Ishikawa (cell line): ENCODE results near the gene KCNA2.
A peak's percentile ranks its signal among the peaks of the same experiment; 100 is the strongest.

Experiments
- CEBPB ChIP-seq: IDR thresholded peaks from 2 replicates; pipeline ENCODE4 v1.6.1; 2012
- CREB1 ChIP-seq: IDR thresholded peaks from 2 replicates; pipeline ENCODE4 v1.6.1; 2012; ENCODE audit warnings: low read depth
- EGR1 ChIP-seq: IDR thresholded peaks from 2 replicates; pipeline ENCODE4 v1.6.1; 2012
- EP300 ChIP-seq: IDR thresholded peaks from 2 replicates; pipeline ENCODE4 v1.6.1; 2012; ENCODE audit warnings: borderline replicate concordance
- FOXM1 ChIP-seq: IDR thresholded peaks from 2 replicates; pipeline ENCODE4 v1.6.1; 2012; ENCODE audit warnings: low read depth, borderline replicate concordance
- MAX ChIP-seq: IDR thresholded peaks from 2 replicates; pipeline ENCODE4 v1.6.1; 2012
- NFIC ChIP-seq: IDR thresholded peaks from 2 replicates; pipeline ENCODE4 v1.6.1; 2012
- RAD21 ChIP-seq: IDR thresholded peaks from 2 replicates; pipeline ENCODE4 v1.6.1; 2012; ENCODE audit warnings: low read depth
- REST ChIP-seq: IDR thresholded peaks from 2 replicates; pipeline ENCODE4 v1.6.1; 2012; ENCODE audit warnings: low read depth, mild to moderate bottlenecking
- TAF1 ChIP-seq: IDR thresholded peaks from 2 replicates; pipeline ENCODE4 v1.6.1; 2012; ENCODE audit warnings: low read depth, mild to moderate bottlenecking
- TCF12 ChIP-seq: IDR thresholded peaks from 2 replicates; pipeline ENCODE4 v1.6.1; 2012; ENCODE audit warnings: low read depth
- TEAD4 ChIP-seq: IDR thresholded peaks from 2 replicates; pipeline ENCODE4 v1.6.1; 2012
- YY1 ChIP-seq: IDR thresholded peaks from 2 replicates; pipeline ENCODE4 v1.6.1; 2012; ENCODE audit warnings: low read depth
- ZBTB7A ChIP-seq: IDR thresholded peaks from 2 replicates; pipeline ENCODE4 v1.6.1; 2012; ENCODE audit warnings: low read depth
- TF ChIP-seq, protein P1 (sequence below): IDR thresholded peaks from 2 replicates; pipeline ENCODE4 v1.6.1; 2012

Gene KCNA2

DNA sequence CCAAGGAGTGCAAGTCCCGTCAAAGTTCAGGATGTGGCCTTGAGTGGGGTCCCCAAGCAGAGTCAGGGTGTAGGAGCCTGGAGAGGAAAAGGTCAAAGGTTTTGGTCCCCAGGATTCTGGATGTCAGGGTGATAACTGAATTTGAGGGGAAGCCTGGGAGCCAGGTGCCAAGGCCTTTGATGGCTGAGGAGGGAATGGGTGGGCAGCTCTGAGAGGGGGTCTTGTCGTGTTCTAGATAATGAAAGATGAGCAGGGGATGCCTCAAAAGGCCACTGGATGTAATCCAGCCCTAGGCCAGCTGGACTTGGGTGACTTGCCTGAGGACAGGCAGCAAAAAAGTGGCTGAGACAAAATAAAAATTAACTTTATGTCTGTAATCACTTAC, 27.5 kb upstream of the KCNA2 start:
- no peak for TF ChIP-seq RAD21

GRCh38 chr1:110631836-110632620, 25.9 kb upstream of the KCNA2 start:
- TF ChIP-seq REST (no peak), EP300 (no peak), EGR1 (no peak), TEAD4 (no peak), NFIC (no peak), TAF1 (no peak), RAD21 (no peak), YY1 (no peak), TCF12 (no peak), FOXM1 (no peak), MAX (no peak), CEBPB (no peak), CREB1 (no peak), ZBTB7A (no peak)
- TF ChIP-seq, protein P1, sequence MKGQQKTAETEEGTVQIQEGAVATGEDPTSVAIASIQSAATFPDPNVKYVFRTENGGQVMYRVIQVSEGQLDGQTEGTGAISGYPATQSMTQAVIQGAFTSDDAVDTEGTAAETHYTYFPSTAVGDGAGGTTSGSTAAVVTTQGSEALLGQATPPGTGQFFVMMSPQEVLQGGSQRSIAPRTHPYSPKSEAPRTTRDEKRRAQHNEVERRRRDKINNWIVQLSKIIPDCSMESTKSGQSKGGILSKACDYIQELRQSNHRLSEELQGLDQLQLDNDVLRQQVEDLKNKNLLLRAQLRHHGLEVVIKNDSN: no peak

DNA sequence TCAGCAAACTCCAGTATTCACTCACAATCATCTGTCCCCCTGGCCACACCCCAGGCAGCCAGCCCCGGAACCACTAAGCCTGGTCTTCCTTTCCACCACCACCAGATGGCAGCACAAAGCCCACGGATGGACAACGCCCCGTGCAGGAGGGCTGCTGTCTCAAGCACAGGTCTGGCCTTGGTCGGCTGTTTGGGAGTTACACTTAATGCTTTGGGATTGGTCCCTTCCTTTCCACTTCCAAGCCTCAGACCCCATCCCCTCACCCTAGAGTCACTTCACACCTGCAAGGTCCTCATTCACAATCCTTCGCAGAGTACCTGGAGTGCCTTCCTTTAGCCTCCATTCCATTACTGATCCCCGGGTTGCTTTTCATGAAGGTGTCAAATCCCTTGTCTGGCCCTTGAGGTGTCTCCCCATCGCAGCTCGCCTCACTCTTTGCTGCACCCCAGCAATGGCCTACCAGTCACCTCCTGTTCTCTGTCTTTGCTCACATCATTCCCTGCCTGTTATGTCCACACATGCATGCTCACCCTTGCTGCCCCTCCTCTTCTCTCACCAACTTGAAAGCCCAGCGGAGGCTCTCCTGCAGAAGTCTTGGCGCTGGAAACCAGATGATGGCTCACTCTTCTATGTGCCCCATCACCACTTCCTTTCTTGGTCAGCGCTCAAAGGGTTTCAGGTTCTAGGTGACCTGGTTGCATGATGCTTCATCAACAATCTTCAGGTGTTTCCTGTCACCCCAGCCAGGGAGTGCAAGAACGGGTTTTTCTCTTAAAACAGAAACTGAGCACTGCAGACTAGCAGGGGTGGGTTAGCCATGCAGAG, 24.9 kb upstream of the KCNA2 start:
- TF ChIP-seq RAD21 (peak; percentile 68), TAF1 (no peak)

GRCh38 chr1:110628323-110629105, 22.4 kb upstream of the KCNA2 start:
- no peak for TF ChIP-seq TCF12
- no peak for TF ChIP-seq FOXM1
- TF ChIP-seq REST: no peak
- no peak for TF ChIP-seq RAD21
- no peak for TF ChIP-seq ZBTB7A
- TF ChIP-seq, protein P1: no peak
- no peak for TF ChIP-seq TAF1
- TF ChIP-seq MAX: no peak
- TF ChIP-seq YY1: no peak

GRCh38 chr1:110627764-110628163, 21.6 kb upstream of the KCNA2 start:
- no peak for TF ChIP-seq FOXM1
- no peak for TF ChIP-seq TEAD4
- no peak for TF ChIP-seq NFIC
- no peak for TF ChIP-seq CREB1
- TF ChIP-seq, protein P1: no peak
- TF ChIP-seq EGR1: no peak
- no peak for TF ChIP-seq RAD21
- no peak for TF ChIP-seq MAX
- TF ChIP-seq TAF1: no peak
- TF ChIP-seq TCF12: no peak
- no peak for TF ChIP-seq YY1
- no peak for TF ChIP-seq EP300
- TF ChIP-seq ZBTB7A: no peak
- no peak for TF ChIP-seq CEBPB
- no peak for TF ChIP-seq REST
